ENCODE measurements around the gene RTL10.

- TF ChIP-seq CTCF (IDR thresholded peaks at IDR 0.05) = no peak
- no peak for TF ChIP-seq EZH2 (IDR thresholded peaks at IDR 0.05; ENCODE audit: borderline replicate concordance, insufficient read depth, low read depth, low read length, poor library complexity, severe bottlenecking)
Measured at GRCh38 chr22:19875531-19876313, 21.0 kb upstream of the RTL10 start.

Data from B cell (primary cell).